MCF 10A (cell line): ENCODE results near the gene JMJD7. TPM values are rescaled to one million over a fixed set of nuclear protein-coding genes. Genes with fewer than 3 reads are reported as not detected.

Experiments
- BruUV-seq: library from RNA; stranded (reverse); fragments of 400-500 nt; replicated peaks from 2 replicates; lab custom pipeline; 2021; lab: Mats Ljungman, UMichigan
- CTCF ChIA-PET: fragments of 300-600 bp; sonication (Branson Sonifier 250); formaldehyde crosslinking; extraction: SDS; loops from one replicate; lab custom pipeline; 2021; ENCODE audit warnings: antibody characterized with exemption, inconsistent platforms; lab: Yijun Ruan, JAX
- POLR2A ChIA-PET: fragments of 300-600, 350-650 bp; sonication (Branson Sonifier 250); formaldehyde crosslinking; extraction: SDS; loops from one replicate; lab custom pipeline; 2020; ENCODE audit warnings: antibody characterized with exemption, inconsistent platforms; lab: Yijun Ruan, JAX
- DNase-seq: peaks from one replicate; pipeline ENCODE4 v3.0.0-alpha.2; 2018; ENCODE audit not compliant: unreplicated experiment
- H3K27ac Mint-ChIP-seq: one replicate; pipeline ENCODE4 v1.8.0; 2022; ENCODE audit warnings: mild to moderate bottlenecking, low read depth, mixed read lengths; ENCODE audit not compliant: unreplicated experiment
- H3K27me3 Mint-ChIP-seq: one replicate; pipeline ENCODE4 v1.8.0; 2022; ENCODE audit warnings: mixed read lengths; ENCODE audit not compliant: insufficient read depth, unreplicated experiment
- H3K36me3 Mint-ChIP-seq: one replicate; pipeline ENCODE4 v1.8.0; 2022; ENCODE audit warnings: mild to moderate bottlenecking, moderate library complexity, mixed read lengths; ENCODE audit not compliant: insufficient read depth, unreplicated experiment
- H3K4me1 Mint-ChIP-seq: one replicate; pipeline ENCODE4 v1.8.0; 2022; ENCODE audit warnings: mixed read lengths; ENCODE audit not compliant: insufficient read depth, unreplicated experiment
- H3K4me3 Mint-ChIP-seq: one replicate; pipeline ENCODE4 v1.8.0; 2022; ENCODE audit warnings: mild to moderate bottlenecking, moderate library complexity, mixed read lengths; ENCODE audit not compliant: unreplicated experiment
- H3K9me3 Mint-ChIP-seq: one replicate; pipeline ENCODE4 v1.8.0; 2022; ENCODE audit warnings: mixed read lengths; ENCODE audit not compliant: unreplicated experiment
- intact Hi-C: fragments of 100-400 bp; cut with micrococcal nuclease; formaldehyde crosslinking; loops from 2 replicates; pipeline ENCODE4 v1.14.1; 2022
- microRNA-seq: library from miRNA; unstranded; fragments of <30 nt; microRNA quantifications from one replicate; pipeline ENCODE4 v1.2.0, GENCODE V29; 2022
- total RNA-seq: library from RNA; stranded (reverse); gene quantifications from 2 replicates; pipeline ENCODE4 v1.2.3, GENCODE V29; 2022
- TF ChIP-seq, protein P1 (sequence below): fragments of 200-600 bp; IDR thresholded peaks from one replicate; pipeline ENCODE4 v1.8.0; 2022; ENCODE audit warnings: antibody characterized with exemption, mild to moderate bottlenecking; ENCODE audit not compliant: unreplicated experiment

JMJD7 gene
- total RNA-seq, 1 experiment from 2014 or later = 9.2 TPM

- ChIA-PET POLR2A (no interaction called here), CTCF (interaction anchor here (0.6 kb wide), 1 partner anchor 413 kb away, joined by 3 read pairs; no protein-coding TSS in a partner anchor)
- Mint-ChIP-seq H3K4me1 (no peaks in the 10 kb centered on the region), H3K36me3 (no peaks in the 10 kb centered on the region), H3K27me3 (no peaks in the 10 kb centered on the region), H3K27ac (no peak overlapping the region), H3K9me3 (no peaks in the 10 kb centered on the region), H3K4me3 (no peak overlapping the region)
- TF ChIP-seq, protein P1, sequence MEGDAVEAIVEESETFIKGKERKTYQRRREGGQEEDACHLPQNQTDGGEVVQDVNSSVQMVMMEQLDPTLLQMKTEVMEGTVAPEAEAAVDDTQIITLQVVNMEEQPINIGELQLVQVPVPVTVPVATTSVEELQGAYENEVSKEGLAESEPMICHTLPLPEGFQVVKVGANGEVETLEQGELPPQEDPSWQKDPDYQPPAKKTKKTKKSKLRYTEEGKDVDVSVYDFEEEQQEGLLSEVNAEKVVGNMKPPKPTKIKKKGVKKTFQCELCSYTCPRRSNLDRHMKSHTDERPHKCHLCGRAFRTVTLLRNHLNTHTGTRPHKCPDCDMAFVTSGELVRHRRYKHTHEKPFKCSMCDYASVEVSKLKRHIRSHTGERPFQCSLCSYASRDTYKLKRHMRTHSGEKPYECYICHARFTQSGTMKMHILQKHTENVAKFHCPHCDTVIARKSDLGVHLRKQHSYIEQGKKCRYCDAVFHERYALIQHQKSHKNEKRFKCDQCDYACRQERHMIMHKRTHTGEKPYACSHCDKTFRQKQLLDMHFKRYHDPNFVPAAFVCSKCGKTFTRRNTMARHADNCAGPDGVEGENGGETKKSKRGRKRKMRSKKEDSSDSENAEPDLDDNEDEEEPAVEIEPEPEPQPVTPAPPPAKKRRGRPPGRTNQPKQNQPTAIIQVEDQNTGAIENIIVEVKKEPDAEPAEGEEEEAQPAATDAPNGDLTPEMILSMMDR = no peak
- DNase-seq = no peak
- no TSS peak for BruUV-seq
- intact Hi-C loops = no loop called here
These were observed 57.9 kb downstream of the JMJD7 start for GRCh38 chr15:41885841-41886240.

- TF ChIP-seq, protein P1 = no peak
- no peak overlapping the region for H3K4me3 Mint-ChIP-seq
- no peaks in the 10 kb centered on the region for H3K27me3 Mint-ChIP-seq
- POLR2A ChIA-PET = no interaction called here
- intact Hi-C loops = no loop called here
- H3K9me3 Mint-ChIP-seq = no peaks in the 10 kb centered on the region
- no peaks in the 10 kb centered on the region for H3K36me3 Mint-ChIP-seq
- CTCF ChIA-PET = no interaction called here
- H3K4me1 Mint-ChIP-seq = no peaks in the 10 kb centered on the region
- DNase-seq = no peak
- no TSS peak for BruUV-seq
- no peak overlapping the region for H3K27ac Mint-ChIP-seq
These were observed 58.8 kb downstream of the JMJD7 start for GRCh38 chr15:41886741-41887140.

GRCh38 chr15:41887161-41887560 is 59.3 kb downstream of the JMJD7 start:
- intact Hi-C loops = no loop called here
- Mint-ChIP-seq H3K27ac (no peak overlapping the region), H3K4me3 (no peak overlapping the region), H3K36me3 (no peaks in the 10 kb centered on the region), H3K9me3 (no peaks in the 10 kb centered on the region), H3K27me3 (no peaks in the 10 kb centered on the region), H3K4me1 (no peaks in the 10 kb centered on the region)
- ChIA-PET POLR2A (no interaction called here), CTCF (no interaction called here)
- no peak for DNase-seq
- BruUV-seq = no TSS peak
- TF ChIP-seq, protein P1 = no peak

Small RNA genes within 50 kb of the gene (microRNA-seq; reads per million reads assigned to microRNA genes)
- gene MIR4310 = not detected

Other genes with a start within 250 kb of the JMJD7 start
- 15.9 and 17.5 TPM in 2 replicates for gene MGA, start 167.7 kb upstream of the JMJD7 start, total RNA-seq
- 33.2 and 35.0 TPM in 2 replicates for gene MAPKBP1, start 53.6 kb upstream of the JMJD7 start, total RNA-seq
- 3.8 and 5.0 TPM in 2 replicates for gene PLA2G4B, start 10.8 kb downstream of the JMJD7 start, total RNA-seq
- 1.1 TPM in 2 replicates for gene SPTBN5, start 66.0 kb downstream of the JMJD7 start, total RNA-seq
- 24.2 and 27.1 TPM in 2 replicates for gene EHD4, start 144.5 kb downstream of the JMJD7 start, total RNA-seq
- 0.07 and 0.12 TPM in 2 replicates for gene PLA2G4E, start 192.9 kb downstream of the JMJD7 start, total RNA-seq